Hepatocyte (in vitro differentiated cells): ENCODE measurements around the gene MEAF6. TPM values are rescaled to one million over a fixed set of nuclear protein-coding genes. Genes with fewer than 3 reads are reported as not detected.

Experiments used
- DNase-seq: peaks from one replicate; pipeline ENCODE4 v3.0.0-alpha.2; 2016; ENCODE audit warnings: low spot score
- H2AFZ ChIP-seq: fragments of 200-600 bp; sonication (generic); 2 replicates; pipeline ENCODE4 v1.6.0; 2016; ENCODE audit warnings: antibody characterized with exemption, mild to moderate bottlenecking
- H3K27ac ChIP-seq: fragments of 200-600 bp; sonication (generic); 2 replicates; pipeline ENCODE4 v1.5.1; 2016; ENCODE audit warnings: mild to moderate bottlenecking
- H3K27me3 ChIP-seq: fragments of 200-600 bp; sonication (generic); 2 replicates; pipeline ENCODE4 v1.6.1; 2016
- H3K36me3 ChIP-seq: fragments of 200-600 bp; sonication (generic); replicated peaks from 2 replicates; pipeline ENCODE4 v1.5.1; 2016; ENCODE audit warnings: low read depth; ENCODE audit not compliant: insufficient read depth
- H3K4me1 ChIP-seq: fragments of 200-600 bp; sonication (generic); 2 replicates; pipeline ENCODE4 v1.5.1; 2016; ENCODE audit warnings: mild to moderate bottlenecking, moderate library complexity; ENCODE audit not compliant: insufficient read depth
- H3K4me2 ChIP-seq: fragments of 200-600 bp; sonication (generic); 2 replicates; pipeline ENCODE4 v1.6.0; 2016
- H3K4me3 ChIP-seq: fragments of 200-600 bp; sonication (generic); 2 replicates; pipeline ENCODE4 v1.5.1; 2016; ENCODE audit warnings: mild to moderate bottlenecking
- H3K79me2 ChIP-seq: fragments of 200-600 bp; sonication (generic); 2 replicates; pipeline ENCODE4 v1.6.0; 2017; ENCODE audit warnings: mild to moderate bottlenecking
- H3K9me2 ChIP-seq: fragments of 200-600 bp; sonication (generic); replicated peaks from 2 replicates; pipeline ENCODE4 v1.6.0; 2017; ENCODE audit warnings: mild to moderate bottlenecking; ENCODE audit not compliant: insufficient read depth
- H3K9me3 ChIP-seq: fragments of 200-600 bp; sonication (generic); 2 replicates; pipeline ENCODE4 v1.5.1; 2016; ENCODE audit warnings: low read depth, mild to moderate bottlenecking
- H4K20me1 ChIP-seq: fragments of 200-600 bp; sonication (generic); 2 replicates; pipeline ENCODE4 v1.6.0; 2016; ENCODE audit warnings: mild to moderate bottlenecking; ENCODE audit not compliant: insufficient read depth, poor library complexity, severe bottlenecking
- CTCF ChIP-seq: fragments of 200-600 bp; sonication (generic); IDR thresholded peaks from 2 replicates; pipeline ENCODE4 v1.5.1; 2016; ENCODE audit warnings: antibody characterized with exemption, mild to moderate bottlenecking; ENCODE audit not compliant: poor library complexity
- EZH2 ChIP-seq: fragments of 200-600 bp; sonication (generic); IDR thresholded peaks from 2 replicates; pipeline ENCODE4 v1.6.1; 2016; ENCODE audit warnings: antibody characterized with exemption, mild to moderate bottlenecking, borderline replicate concordance
- EZH2phosphoT487 ChIP-seq: fragments of 200-600 bp; sonication (generic); IDR thresholded peaks from one replicate; pipeline ENCODE4 v1.6.1; 2018; ENCODE audit warnings: antibody characterized with exemption, mild to moderate bottlenecking, low read depth, moderate library complexity; ENCODE audit not compliant: unreplicated experiment, severe bottlenecking
- WGBS: methylation state at CpG from one replicate; pipeline ENCODE4 v1.1.6; 2016; ENCODE audit warnings: low lambda C conversion rate; ENCODE audit errors: missing lambda C conversion rate; 5-methylcytosine and 5-hydroxymethylcytosine counted together
- polyA plus RNA-seq: library from polyadenylated mRNA; unstranded; fragments of >200 nt; fragmentation: Nextera tagmentation; extraction: Ambion mirVana; gene quantifications from 2 replicates; pipeline ENCODE4 v1.2.1, GENCODE V29; 2016
- total RNA-seq: library from RNA; depleted of rRNA; stranded (reverse); fragments of >200 nt; gene quantifications from 2 replicates; pipeline ENCODE4 v1.2.3, GENCODE V29; 2014

MEAF6 gene
- total and polyA plus RNA-seq, 2 experiments from 2014 or later = 46.5 to 74.7 TPM

DNA sequence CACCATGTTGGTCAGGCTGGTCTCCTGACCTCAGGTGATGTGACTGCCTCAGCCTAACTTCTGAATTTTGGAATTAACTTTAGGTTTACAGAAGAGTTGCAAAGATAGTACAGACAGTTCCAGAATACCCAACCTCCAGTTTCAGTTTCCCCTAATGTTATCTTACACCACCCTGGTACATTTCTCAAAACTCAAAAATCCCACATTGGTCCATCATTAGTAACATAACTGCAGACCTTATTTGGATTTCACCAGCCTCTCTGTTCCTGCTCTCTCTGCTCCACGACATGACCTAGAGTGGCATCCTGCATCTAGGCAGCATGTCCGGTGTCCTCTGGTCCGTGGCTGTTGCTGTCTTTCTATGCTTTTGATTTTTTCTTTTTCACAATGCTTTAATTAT is 45.2 kb downstream of the MEAF6 start:
- H2AFZ ChIP-seq = no peak overlapping the region
- TF ChIP-seq EZH2phosphoT487 (no peak), CTCF (no peak), EZH2 (no peak)
- DNase-seq = no peak
- H4K20me1 ChIP-seq = no peaks in the 10 kb centered on the region
- no peak overlapping the region for H3K4me3 ChIP-seq
- no peaks in the 10 kb centered on the region for H3K36me3 ChIP-seq
- no peaks in the 10 kb centered on the region for H3K27me3 ChIP-seq
- H3K79me2 ChIP-seq = peaks cover 14% of the 10 kb centered on the region
- H3K4me2 ChIP-seq = no peak overlapping the region
- H3K4me1 ChIP-seq = peaks cover 33% of the 10 kb centered on the region
- no peaks in the 10 kb centered on the region for H3K9me2 ChIP-seq
- 84% methylated on average over 3 of the region's 3 CpGs for WGBS
- no peaks in the 10 kb centered on the region for H3K9me3 ChIP-seq
- H3K27ac ChIP-seq = no peak overlapping the region

DNA sequence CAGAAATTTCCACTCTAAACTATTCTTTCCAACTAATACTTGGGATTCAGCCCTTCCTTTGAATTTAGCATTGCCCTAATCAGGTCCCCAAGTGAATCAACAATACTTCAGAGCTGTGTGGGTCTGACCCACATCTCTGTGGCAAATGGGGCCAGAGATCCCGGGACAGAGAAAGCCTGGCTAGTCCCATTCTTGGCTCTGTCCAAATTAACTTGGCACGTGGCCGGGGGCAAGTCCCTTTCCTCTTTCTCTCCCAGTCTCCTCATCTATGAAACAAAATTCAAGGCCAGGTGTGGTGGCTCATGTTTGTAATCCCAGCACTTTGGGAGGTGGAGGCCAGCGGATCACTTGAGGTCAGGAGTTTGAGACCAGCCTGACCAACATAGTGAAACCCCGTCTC is 46.5 kb downstream of the MEAF6 start:
- WGBS = 91% methylated on average over 5 of the region's 5 CpGs
- no peak for DNase-seq

GRCh38 chr1:37465593-37466517 is 48.7 kb downstream of the MEAF6 start:
- peaks cover 4% of the 10 kb centered on the region for H3K79me2 ChIP-seq
- peak overlapping the region; percentile 79 for H3K27ac ChIP-seq
- no peaks in the 10 kb centered on the region for H3K9me2 ChIP-seq
- peak; percentile 56 for DNase-seq
- no peaks in the 10 kb centered on the region for H3K36me3 ChIP-seq
- no peaks in the 10 kb centered on the region for H3K27me3 ChIP-seq
- H2AFZ ChIP-seq = no peak overlapping the region
- 78% methylated on average over 6 of the region's 6 CpGs for WGBS
- H3K4me2 ChIP-seq = no peak overlapping the region
- H4K20me1 ChIP-seq = no peaks in the 10 kb centered on the region
- H3K9me3 ChIP-seq = no peaks in the 10 kb centered on the region
- no peak overlapping the region for H3K4me3 ChIP-seq
- TF ChIP-seq EZH2 (no peak), CTCF (no peak), EZH2phosphoT487 (no peak)
- peaks cover 7% of the 10 kb centered on the region for H3K4me1 ChIP-seq

More for the DNA sequence above, 46.5 kb downstream of the MEAF6 start:
- H4K20me1 ChIP-seq = no peaks in the 10 kb centered on the region
- no peaks in the 10 kb centered on the region for H3K9me2 ChIP-seq
- peaks cover 13% of the 10 kb centered on the region for H3K79me2 ChIP-seq
- H3K9me3 ChIP-seq = no peaks in the 10 kb centered on the region
- H3K4me2 ChIP-seq = no peak overlapping the region
- no peaks in the 10 kb centered on the region for H3K36me3 ChIP-seq
- no peaks in the 10 kb centered on the region for H3K27me3 ChIP-seq
- H3K4me3 ChIP-seq = no peak overlapping the region
- H3K27ac ChIP-seq = no peak overlapping the region
- no peak overlapping the region for H2AFZ ChIP-seq
- peaks cover 23% of the 10 kb centered on the region for H3K4me1 ChIP-seq
- TF ChIP-seq EZH2 = no peak
- TF ChIP-seq EZH2phosphoT487 = no peak
- TF ChIP-seq CTCF = no peak
